Cardiac fibroblast (primary cell): Measurements from ENCODE around the gene CKAP2L.
"Not testable (repeated sequence)": the region's sequence is repeated elsewhere in the genome, so short reads cannot be mapped to it uniquely, and the experiment has no call there.

Experiments
- DNase-seq, 2 donors: peaks; one replicate each; pipeline versions ENCODE4 v3.0.0 to v3.0.0-alpha.2; 2010; ENCODE audit warnings: low read depth in 2 of 2
- H3K4me3 ChIP-seq, 2 donors: replicated peaks in 1 of 2; 1 replicate in 1 of 2; 2 replicates in 1 of 2; pipeline ENCODE4 v1.5.1; 2011; ENCODE audit warnings: low read depth in 2 of 2, low read length in 2 of 2, mild to moderate bottlenecking in 2 of 2, moderate library complexity in 1 of 2
- TF ChIP-seq, protein P1 (sequence below): IDR thresholded peaks from one replicate; pipeline ENCODE4 v1.5.1; 2011; ENCODE audit warnings: low read depth, mild to moderate bottlenecking, low read length, inconsistent platforms

The CKAP2L gene

DNA sequence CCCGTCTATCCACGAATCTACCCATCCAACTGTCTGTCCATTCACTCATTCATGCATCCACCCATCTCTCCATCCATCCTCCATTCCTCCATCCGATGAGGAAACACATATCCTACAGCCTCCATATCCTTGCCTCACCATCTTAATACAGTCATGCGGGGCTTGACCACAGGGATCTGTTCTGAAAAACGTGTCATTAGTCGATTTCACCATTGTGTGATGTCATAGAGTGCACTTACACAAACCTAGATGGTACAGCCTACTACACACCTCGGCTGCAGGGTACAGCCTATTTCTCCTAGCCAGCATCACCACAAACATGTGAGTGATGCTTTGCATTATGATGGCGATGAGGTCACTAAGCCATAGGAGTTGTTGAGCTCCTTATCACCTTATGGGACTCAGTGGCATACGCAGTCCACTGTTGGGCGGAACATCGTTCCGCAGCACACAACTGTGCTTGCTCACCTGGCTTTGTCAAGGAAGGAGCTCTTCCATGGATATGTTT is 45.5 kb downstream of the CKAP2L start:
- TF ChIP-seq, protein P1, sequence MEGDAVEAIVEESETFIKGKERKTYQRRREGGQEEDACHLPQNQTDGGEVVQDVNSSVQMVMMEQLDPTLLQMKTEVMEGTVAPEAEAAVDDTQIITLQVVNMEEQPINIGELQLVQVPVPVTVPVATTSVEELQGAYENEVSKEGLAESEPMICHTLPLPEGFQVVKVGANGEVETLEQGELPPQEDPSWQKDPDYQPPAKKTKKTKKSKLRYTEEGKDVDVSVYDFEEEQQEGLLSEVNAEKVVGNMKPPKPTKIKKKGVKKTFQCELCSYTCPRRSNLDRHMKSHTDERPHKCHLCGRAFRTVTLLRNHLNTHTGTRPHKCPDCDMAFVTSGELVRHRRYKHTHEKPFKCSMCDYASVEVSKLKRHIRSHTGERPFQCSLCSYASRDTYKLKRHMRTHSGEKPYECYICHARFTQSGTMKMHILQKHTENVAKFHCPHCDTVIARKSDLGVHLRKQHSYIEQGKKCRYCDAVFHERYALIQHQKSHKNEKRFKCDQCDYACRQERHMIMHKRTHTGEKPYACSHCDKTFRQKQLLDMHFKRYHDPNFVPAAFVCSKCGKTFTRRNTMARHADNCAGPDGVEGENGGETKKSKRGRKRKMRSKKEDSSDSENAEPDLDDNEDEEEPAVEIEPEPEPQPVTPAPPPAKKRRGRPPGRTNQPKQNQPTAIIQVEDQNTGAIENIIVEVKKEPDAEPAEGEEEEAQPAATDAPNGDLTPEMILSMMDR = no peak
- H3K4me3 ChIP-seq = no peak overlapping the region
- no peak for DNase-seq

DNA sequence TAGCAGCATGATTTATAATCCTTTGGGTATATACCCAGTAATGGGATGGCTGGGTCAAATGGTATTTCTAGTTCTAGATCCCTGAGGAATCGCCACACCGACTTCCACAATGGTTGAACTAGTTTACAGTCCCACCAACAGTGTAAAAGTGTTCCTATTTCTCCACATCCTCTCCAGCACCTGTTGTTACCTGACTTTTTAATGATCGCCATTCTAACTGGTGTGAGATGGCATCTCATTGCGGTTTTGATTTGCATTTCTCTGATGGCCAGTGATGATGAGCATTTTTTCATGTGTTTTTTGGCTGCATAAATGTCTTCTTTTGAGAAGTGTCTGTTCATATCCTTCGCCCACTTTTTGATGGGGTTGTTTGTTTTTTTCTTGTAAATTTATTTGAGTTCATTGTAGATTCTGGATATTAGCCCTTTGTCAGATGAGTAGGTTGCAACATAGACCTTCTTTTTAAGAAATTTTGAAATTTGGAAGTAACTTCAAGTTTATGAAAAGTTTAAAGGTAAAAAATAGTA is 47.5 kb downstream of the CKAP2L start:
- H3K4me3 ChIP-seq = not testable (repeated sequence)

DNA sequence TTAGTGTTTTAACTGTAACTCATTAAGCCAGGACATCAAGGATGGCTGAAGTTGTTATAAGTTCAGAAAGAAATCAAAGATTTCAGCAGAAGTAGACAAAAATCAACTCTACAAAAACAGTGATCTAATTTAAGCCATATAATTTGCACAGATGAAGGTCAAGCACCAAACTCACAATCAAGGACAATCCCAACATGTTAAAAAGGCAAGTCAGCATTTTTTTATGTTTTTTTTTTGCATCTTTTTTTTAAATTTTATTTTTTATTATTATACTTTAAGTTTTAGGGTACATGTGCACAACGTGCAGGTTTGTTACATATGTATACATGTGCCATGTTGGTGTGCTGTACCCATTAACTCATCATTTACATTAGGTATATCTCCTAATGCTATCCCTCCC is 48.3 kb downstream of the CKAP2L start:
- DNase-seq, H3K4me3 ChIP-seq: not testable (repeated sequence)

More for the DNA sequence above, 47.5 kb downstream of the CKAP2L start:
- not testable (repeated sequence) for DNase-seq

DNA sequence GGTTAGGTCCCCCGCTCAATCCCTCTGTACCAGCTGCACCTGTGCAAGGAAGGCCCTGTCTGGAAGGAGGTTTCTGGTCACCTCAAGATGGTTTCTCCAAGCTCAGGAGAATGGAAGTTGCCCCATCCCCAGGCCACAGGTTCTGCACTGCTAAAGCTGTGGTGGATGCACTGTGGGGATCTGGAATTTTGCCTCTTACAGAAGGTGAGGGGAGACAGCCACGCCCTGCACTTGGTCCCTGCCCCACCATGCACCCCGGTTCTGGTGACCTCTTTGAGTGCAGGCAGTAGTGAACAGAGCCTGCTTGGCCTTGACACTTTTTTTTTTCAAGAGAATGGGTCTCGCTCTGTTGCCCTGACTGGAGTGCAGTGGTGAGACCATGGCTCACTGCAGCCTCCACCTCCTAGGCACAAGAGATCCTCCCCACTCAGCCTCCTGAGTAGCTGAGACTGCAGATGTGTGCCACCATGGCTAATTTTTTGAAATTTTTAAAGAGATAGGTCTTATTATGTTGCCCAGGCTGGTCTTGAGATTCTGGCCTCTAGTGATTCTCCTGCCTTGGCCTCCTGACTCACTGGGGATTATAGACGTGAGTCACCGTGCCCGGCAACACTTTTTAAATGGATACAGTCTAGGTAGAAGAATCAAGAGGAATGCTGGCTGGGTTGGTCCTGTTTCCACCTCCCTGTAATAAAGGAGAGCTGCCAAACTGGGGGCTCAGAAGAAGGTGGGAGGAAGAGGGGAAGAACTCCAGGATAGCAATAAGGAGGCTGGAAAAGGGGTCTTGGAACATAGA is 49.4 kb downstream of the CKAP2L start:
- DNase-seq = peak in 1 of 2 donors; percentile 72
- TF ChIP-seq, protein P1 = no peak
- no peak overlapping the region for H3K4me3 ChIP-seq

DNA sequence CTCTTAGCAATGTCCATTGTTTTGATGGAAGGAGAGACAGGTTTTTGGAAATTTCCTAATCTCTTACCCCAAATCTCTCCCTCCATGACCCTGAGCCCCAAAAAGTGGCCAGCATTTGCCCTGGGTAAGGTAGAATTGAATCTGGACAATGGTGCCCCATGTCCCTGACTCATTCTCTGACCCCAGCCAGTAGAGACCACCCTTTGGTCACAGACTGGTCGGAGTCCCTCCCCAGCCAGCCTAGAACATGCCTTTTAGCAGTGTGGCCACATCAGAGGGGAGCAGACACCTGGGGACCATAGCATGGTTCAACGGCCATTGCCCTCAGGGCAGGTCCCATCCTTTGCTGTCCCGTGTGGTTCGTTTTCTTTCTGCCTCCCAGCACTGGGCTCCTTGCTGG is 50.1 kb downstream of the CKAP2L start:
- no peak for DNase-seq
- TF ChIP-seq, protein P1 = no peak
- no peak overlapping the region for H3K4me3 ChIP-seq

DNA sequence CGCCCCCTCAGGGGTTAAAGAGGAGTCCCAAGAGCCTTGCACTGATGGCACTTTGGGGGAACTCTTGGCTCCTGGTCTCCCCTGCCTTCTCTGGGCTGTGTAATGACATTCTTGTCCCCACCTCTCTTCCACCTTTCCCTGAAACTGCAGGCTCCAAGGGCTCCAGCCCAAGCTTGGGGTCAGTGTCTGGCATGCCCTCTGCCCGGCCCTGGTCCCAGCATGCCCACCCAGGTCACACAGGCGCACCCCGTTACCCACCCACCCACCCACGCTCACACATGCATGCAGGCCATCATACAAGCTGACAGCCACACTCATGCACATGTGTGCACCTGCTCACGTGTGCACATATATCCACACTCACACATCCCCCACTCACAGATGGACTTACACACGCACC is 50.5 kb downstream of the CKAP2L start:
- no peak overlapping the region for H3K4me3 ChIP-seq
- TF ChIP-seq, protein P1 = no peak
- no peak for DNase-seq

DNA sequence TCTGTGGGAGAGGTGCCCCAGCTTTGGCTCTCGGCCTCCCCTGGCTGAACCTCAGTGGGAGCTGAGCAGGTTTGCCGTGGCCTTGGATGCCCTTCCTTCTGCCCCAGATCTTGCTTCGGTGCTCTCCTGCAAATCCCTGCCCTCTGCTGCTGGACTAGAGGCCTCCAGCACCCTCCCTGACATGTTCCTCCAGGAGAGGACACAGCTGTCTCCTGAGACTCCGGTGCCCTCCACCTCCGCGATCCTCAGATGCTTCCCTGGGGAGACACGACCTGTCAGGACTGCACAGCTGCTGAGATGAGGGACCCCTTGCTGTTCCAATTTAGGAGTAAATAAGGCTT is 50.9 kb downstream of the CKAP2L start:
- TF ChIP-seq, protein P1 = no peak
- no peak for DNase-seq
- H3K4me3 ChIP-seq = no peak overlapping the region
